GM12874 (cell line): ENCODE data around the gene SHROOM2.

Source experiments
- CTCF ChIP-seq: IDR thresholded peaks from 2 replicates; pipeline ENCODE4 v1.5.1; 2011; ENCODE audit warnings: low read depth, mild to moderate bottlenecking, control low read depth, low read length, moderate library complexity; ENCODE audit not compliant: insufficient read depth

Gene SHROOM2

DNA sequence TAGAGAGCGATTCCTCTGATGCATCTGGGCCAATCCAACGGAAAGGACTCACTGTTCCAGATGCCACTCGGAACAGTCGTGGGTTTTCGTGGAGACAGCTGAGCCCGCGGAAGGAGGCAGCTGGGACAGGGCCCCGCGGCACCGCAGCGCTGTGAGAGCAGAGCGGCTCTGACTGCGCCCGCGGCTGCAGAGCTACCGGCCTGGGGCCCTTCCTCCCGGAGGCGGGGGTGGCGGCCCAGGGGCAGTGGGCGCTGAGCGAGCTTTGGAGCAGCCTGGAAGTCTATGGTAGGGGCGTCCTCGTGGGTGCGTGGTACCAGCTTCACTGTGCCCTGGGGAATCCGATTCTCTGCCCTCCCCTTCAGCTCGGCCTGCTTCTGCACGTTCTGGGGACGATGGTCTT, 205.8 kb downstream of the SHROOM2 start:
- no peak for TF ChIP-seq CTCF

DNA sequence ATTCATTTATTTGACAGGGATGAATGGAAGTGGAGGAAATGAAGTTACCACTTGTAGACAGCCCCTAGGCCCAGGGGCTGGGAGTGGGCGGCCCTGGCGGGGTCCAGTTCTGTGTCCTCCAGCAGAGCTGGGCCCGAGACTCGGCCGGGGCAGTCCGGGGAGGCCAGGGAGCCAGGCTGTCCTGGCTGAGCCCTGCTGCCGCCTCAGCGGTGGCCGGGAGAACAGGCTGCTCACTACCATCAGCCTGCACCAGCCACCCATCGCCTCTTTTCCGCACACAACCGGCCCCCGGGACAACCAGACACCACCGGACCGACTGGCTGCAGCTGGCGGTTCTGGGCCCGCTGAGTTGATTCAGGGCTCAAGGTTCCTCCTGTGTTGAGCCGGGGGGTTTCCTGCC, 206.5 kb downstream of the SHROOM2 start:
- TF ChIP-seq CTCF, result no peak

GRCh38 chrX:9995855-9996339, 209.7 kb downstream of the SHROOM2 start:
- peak; percentile 78 for TF ChIP-seq CTCF

DNA sequence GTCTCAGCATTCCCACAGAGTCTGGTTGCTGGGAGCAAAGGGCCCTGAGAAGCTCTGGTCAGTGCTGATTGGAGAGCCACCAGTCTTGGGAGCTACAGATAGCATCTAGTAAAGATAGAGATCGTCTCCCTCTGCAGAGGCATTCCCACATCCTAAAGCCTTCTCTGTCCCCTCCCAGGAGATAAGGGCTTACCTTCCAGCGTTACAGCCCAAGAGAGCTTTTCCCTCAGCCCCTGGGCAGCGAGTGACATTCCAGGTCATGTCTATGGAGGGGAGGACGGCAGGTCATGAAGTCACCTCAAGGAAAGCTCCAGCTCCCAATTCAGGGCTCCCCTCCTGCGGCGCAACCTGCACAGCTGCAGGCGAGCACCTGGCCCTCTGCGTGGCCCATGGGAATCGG, 210.8 kb downstream of the SHROOM2 start:
- TF ChIP-seq CTCF, result no peak

DNA sequence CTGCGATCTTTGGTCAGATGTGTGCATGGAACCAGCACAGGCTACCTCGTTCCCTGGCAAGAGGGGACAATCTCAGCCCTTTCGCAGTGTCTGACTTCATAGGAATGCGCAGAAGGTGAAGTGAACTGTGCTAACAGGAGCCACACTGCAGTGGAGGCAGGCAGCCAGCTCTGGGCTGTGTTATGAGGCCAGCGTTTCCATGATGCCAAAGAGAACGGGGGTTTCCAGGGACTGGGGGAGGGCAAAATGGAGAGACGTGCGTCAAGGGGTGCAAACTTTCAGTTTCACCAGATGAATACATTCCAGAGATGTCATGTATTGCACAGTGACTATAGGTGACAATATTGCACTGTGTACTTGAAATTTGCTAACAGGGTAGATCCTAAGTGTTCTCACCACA, 211.3 kb downstream of the SHROOM2 start:
- TF ChIP-seq CTCF, result no peak
